Activated T-helper 2 cell treated with anti-CD3 and anti-CD28 coated beads, Interferon-gamma antibody, Interleukin-2, Interleukin-4, amounts not matched to agents 10 μg/mL and 5 μg/mL and 100 μg/mL, durations not matched to agents 14 hours and 24 hours and 36 hours (primary cell): Measurements from ENCODE around the gene PDE6G. TPM values are rescaled to one million over a fixed set of nuclear protein-coding genes. Genes with fewer than 3 reads are reported as not detected.
"Not testable (repeated sequence)": the region's sequence is repeated elsewhere in the genome, so short reads cannot be mapped to it uniquely, and the experiment has no call there.

Experiments
- DNase-seq: peaks from one replicate; pipeline ENCODE4 v3.0.0; 2021; ENCODE audit warnings: low spot score
- H3K27ac Mint-ChIP-seq: one replicate; pipeline ENCODE4 v1.8.0; 2021; ENCODE audit warnings: mixed read lengths
- H3K27me3 Mint-ChIP-seq: one replicate; pipeline ENCODE4 v1.8.0; 2021; ENCODE audit warnings: low read depth, mixed read lengths
- H3K36me3 Mint-ChIP-seq: one replicate; pipeline ENCODE4 v1.8.0; 2021; ENCODE audit warnings: low read depth, mixed read lengths
- H3K4me1 Mint-ChIP-seq: one replicate; pipeline ENCODE4 v1.8.0; 2021; ENCODE audit warnings: low read depth, mixed read lengths
- H3K4me3 Mint-ChIP-seq: one replicate; pipeline ENCODE4 v1.8.0; 2021; ENCODE audit warnings: low read depth, mild to moderate bottlenecking, moderate library complexity, mixed read lengths
- H3K9me3 Mint-ChIP-seq: one replicate; pipeline ENCODE4 v1.8.0; 2021; ENCODE audit warnings: mixed read lengths
- intact Hi-C: fragments of 100-400 bp; cut with micrococcal nuclease; formaldehyde crosslinking; loops from one replicate; pipeline ENCODE4 v1.15.1; 2023
- total RNA-seq: library from RNA; stranded (reverse); gene quantifications from 2 replicates; pipeline ENCODE4 v1.2.3, GENCODE V29; 2022

The PDE6G gene
- total RNA-seq, 1 donor from 2014 or later, result 15.4 TPM

DNA sequence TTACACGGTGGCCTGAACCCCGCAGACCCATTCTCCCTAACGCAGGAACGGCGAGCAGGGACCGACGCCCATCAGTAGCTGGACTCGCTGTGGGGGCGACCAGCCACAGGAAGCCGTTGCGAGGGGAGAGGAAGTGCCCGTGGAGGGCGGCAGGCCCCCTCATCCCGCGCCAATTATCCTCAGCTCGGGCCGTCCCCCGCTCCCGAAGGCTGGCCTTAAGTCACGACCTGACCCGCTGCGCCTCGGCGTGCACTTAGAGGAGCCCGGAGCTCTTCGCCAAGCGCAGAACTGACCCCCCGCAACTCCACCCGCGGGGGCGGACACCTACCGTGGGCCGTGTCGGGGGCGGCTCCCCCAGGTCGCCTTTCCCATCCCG, 26.9 kb upstream of the PDE6G start:
- intact Hi-C loops, result no loop called here

DNA sequence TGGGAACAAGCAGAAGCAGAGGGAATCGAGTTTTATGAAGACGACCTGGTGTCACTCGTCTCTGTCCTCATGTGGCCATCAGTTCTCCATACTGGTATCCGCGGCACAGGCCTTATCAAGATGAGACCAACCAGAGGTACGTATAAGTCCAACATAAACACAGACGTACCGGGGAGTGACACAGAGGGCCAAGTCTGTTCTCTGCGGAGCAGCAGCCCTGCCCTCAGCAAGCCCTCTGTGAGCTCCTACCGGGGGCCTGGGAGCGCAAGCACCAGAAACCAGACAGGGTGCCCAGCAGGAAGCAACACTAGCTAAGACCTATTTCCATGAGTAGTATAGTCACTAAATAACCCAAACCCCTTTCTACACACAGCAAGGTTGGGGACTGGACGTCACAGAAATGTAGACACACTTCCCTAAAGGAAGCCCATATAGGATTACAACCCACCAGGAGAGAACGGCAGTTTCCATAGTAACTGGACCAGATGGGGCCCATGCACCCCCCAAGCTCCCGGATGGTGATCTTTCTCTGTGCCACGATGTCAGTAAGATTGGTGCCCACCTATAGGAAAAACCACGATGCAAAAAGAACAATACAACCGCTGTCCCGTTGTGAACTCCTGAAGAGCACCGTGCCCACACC, 26.3 kb upstream of the PDE6G start:
- peaks cover 40% of the 10 kb centered on the region for H3K36me3 Mint-ChIP-seq
- H3K4me3 Mint-ChIP-seq, result peak overlapping the region; percentile 94
- H3K27ac Mint-ChIP-seq, result peak overlapping the region; percentile 46
- H3K9me3 Mint-ChIP-seq, result no peaks in the 10 kb centered on the region
- H3K4me1 Mint-ChIP-seq, result peaks cover 26% of the 10 kb centered on the region
- H3K27me3 Mint-ChIP-seq, result no peaks in the 10 kb centered on the region
- no peak for DNase-seq
- intact Hi-C loops, result no loop called here

More for the DNA sequence above, 26.9 kb upstream of the PDE6G start:
- peaks cover 43% of the 10 kb centered on the region for H3K36me3 Mint-ChIP-seq
- H3K27ac Mint-ChIP-seq, result peak overlapping the region; percentile 46
- no peak for DNase-seq
- H3K4me3 Mint-ChIP-seq, result peak overlapping the region; percentile 94
- H3K4me1 Mint-ChIP-seq, result peaks cover 26% of the 10 kb centered on the region
- H3K27me3 Mint-ChIP-seq, result no peaks in the 10 kb centered on the region
- no peaks in the 10 kb centered on the region for H3K9me3 Mint-ChIP-seq

- Mint-ChIP-seq H3K4me1 (peaks cover 26% of the 10 kb centered on the region), H3K9me3 (no peaks in the 10 kb centered on the region), H3K27ac (peak overlapping the region; percentile 4), H3K36me3 (peaks cover 30% of the 10 kb centered on the region), H3K4me3 (peak overlapping the region; percentile 8), H3K27me3 (no peaks in the 10 kb centered on the region)
- intact Hi-C loops, result no loop called here
- no peak for DNase-seq
Measured at GRCh38 chr17:81681672-81682071, 25.3 kb upstream of the PDE6G start.

DNA sequence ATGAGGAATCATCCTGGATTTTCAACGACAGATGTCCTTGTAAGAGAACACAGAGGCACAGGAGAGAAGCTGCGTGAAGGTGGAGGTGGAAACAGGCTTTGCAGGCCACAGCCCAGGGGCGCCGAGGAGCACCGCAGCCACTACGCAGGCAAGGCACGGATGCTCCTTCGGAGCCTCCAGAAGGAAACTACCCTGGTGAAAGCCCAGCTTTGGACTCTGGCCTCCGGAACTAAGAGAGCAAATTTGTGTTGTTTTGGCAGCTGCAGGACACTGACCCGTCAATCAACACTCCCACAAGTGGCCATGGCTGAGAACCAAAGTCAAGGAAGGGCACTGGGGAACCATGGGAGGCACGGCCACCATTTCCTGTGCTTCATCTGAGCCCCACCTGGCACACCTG, 23.8 kb upstream of the PDE6G start:
- Mint-ChIP-seq H3K36me3 (peaks cover 25% of the 10 kb centered on the region), H3K4me1 (peaks cover 23% of the 10 kb centered on the region), H3K9me3 (no peaks in the 10 kb centered on the region), H3K27me3 (no peaks in the 10 kb centered on the region), H3K27ac (no peak overlapping the region), H3K4me3 (no peak overlapping the region)
- no peak for DNase-seq
- intact Hi-C loops, result no loop called here

DNA sequence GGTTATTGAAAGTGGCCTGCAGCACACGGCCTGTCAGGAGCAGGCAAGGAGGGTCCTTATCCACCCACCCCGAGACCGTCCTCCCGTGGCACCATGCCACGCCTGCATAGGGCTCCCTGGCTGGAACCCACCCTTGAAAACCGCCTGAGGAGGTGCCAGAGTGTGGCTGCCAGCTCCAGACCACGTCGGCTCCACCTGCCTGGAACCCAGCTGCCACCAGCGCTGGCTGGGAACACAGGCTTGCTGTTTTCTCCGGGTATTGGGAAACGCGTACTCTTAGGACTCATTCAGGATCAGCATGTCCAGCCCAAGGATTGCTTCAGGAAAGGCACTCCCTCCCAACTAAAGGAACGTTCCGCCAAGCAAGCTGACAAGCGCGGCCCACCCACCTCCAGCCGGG, 20.6 kb upstream of the PDE6G start:
- no peaks in the 10 kb centered on the region for H3K9me3 Mint-ChIP-seq
- no peak for DNase-seq
- H3K4me1 Mint-ChIP-seq, result peaks cover 7% of the 10 kb centered on the region
- H3K4me3 Mint-ChIP-seq, result no peak overlapping the region
- H3K27me3 Mint-ChIP-seq, result no peaks in the 10 kb centered on the region
- intact Hi-C loops, result no loop called here
- peaks cover 32% of the 10 kb centered on the region for H3K36me3 Mint-ChIP-seq
- H3K27ac Mint-ChIP-seq, result no peak overlapping the region

DNA sequence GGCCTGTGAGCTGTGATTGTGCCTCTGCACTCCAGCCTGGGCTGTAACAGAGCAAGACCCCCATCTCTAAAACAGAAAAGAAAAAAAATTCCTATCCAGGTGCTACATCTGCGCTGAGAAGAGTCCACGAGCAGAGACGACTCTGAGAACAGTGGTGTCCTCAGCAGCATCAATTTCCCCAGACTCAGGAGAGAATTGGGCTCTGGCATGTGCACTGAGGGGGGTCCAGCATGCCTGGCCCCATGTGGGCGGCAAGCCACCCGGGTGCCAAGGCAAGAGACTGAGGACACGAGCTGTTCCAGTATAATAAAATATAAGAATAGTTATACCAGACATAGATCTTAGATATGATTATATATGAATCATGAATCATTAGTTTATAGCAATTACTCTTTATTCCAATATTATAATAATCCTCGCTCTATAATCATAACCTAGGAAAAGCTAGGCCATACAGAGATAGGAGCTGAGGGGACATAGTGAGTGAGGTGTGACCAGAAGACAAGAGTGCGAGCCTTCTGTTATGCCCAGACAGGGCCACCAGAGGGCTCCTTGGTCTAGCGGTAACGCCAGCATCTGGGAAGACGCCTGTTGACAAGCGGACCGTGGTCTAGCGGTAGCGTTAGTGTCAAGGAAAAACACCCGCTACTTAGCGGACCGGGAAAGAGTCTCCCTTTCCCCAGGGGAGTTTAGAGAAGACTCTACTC, 19.3 kb upstream of the PDE6G start:
- H3K27ac Mint-ChIP-seq, intact Hi-C loops: not testable (repeated sequence)

GRCh38 chr17:81673561-81674258, 17.4 kb upstream of the PDE6G start:
- peaks cover 47% of the 10 kb centered on the region for H3K36me3 Mint-ChIP-seq
- no peak overlapping the region for H3K4me3 Mint-ChIP-seq
- H3K27ac Mint-ChIP-seq, result no peak overlapping the region
- intact Hi-C loops, result no loop called here
- H3K4me1 Mint-ChIP-seq, result peaks cover 5% of the 10 kb centered on the region
- no peak for DNase-seq
- H3K9me3 Mint-ChIP-seq, result no peaks in the 10 kb centered on the region
- no peaks in the 10 kb centered on the region for H3K27me3 Mint-ChIP-seq

More for the DNA sequence above, 19.3 kb upstream of the PDE6G start:
- not testable (repeated sequence) for H3K4me1 Mint-ChIP-seq, H3K4me3 Mint-ChIP-seq, H3K27me3 Mint-ChIP-seq, H3K9me3 Mint-ChIP-seq, DNase-seq
- H3K36me3 Mint-ChIP-seq, result peaks cover 38% of the 10 kb centered on the region

DNA sequence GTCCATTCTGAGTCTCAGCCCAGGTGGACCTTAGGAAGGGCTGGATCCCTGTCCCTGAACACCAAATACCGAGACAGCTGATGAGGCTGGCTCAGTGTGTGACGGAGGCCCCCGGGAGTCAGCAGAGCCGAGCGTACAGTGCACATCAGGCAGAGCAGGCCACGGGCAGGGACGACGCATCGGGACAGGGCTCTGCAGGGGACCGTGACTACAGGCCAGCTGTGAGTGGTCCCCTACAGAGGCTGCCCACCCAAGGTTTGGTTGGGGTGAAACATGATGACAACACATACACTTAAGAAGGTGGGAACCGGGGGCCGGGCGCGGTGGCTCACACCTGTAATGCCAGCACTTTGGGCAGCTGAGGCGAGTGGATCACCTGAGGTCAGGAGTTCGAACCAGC, 16.6 kb upstream of the PDE6G start:
- H3K9me3 Mint-ChIP-seq, result no peaks in the 10 kb centered on the region
- H3K4me3 Mint-ChIP-seq, result no peak overlapping the region
- peaks cover 10% of the 10 kb centered on the region for H3K4me1 Mint-ChIP-seq
- H3K27me3 Mint-ChIP-seq, result no peaks in the 10 kb centered on the region
- H3K36me3 Mint-ChIP-seq, result peaks cover 52% of the 10 kb centered on the region
- intact Hi-C loops, result no loop called here
- no peak for DNase-seq
- H3K27ac Mint-ChIP-seq, result no peak overlapping the region

- peaks cover 14% of the 10 kb centered on the region for H3K4me1 Mint-ChIP-seq
- H3K27me3 Mint-ChIP-seq, result no peaks in the 10 kb centered on the region
- H3K4me3 Mint-ChIP-seq, result no peak overlapping the region
- H3K36me3 Mint-ChIP-seq, result peaks cover 56% of the 10 kb centered on the region
- DNase-seq, result no peak
- intact Hi-C loops, result no loop called here
- H3K9me3 Mint-ChIP-seq, result no peaks in the 10 kb centered on the region
- H3K27ac Mint-ChIP-seq, result no peak overlapping the region
Measured at GRCh38 chr17:81672504-81672903, 16.2 kb upstream of the PDE6G start.

GRCh38 chr17:81667754-81668153, 11.4 kb upstream of the PDE6G start:
- Mint-ChIP-seq H3K4me3 (peak overlapping the region; percentile 94), H3K36me3 (peaks cover 67% of the 10 kb centered on the region), H3K27me3 (no peaks in the 10 kb centered on the region), H3K9me3 (no peaks in the 10 kb centered on the region), H3K4me1 (peaks cover 27% of the 10 kb centered on the region), H3K27ac (peak overlapping the region; percentile 22)
- intact Hi-C loops, result loop anchor here (2.0 to 5.0 kb wide), 2 partner anchors 31 to 35 kb away; partner anchors contain the start of genes MRPL12, NPLOC4 and TSPAN10
- no peak for DNase-seq

DNA sequence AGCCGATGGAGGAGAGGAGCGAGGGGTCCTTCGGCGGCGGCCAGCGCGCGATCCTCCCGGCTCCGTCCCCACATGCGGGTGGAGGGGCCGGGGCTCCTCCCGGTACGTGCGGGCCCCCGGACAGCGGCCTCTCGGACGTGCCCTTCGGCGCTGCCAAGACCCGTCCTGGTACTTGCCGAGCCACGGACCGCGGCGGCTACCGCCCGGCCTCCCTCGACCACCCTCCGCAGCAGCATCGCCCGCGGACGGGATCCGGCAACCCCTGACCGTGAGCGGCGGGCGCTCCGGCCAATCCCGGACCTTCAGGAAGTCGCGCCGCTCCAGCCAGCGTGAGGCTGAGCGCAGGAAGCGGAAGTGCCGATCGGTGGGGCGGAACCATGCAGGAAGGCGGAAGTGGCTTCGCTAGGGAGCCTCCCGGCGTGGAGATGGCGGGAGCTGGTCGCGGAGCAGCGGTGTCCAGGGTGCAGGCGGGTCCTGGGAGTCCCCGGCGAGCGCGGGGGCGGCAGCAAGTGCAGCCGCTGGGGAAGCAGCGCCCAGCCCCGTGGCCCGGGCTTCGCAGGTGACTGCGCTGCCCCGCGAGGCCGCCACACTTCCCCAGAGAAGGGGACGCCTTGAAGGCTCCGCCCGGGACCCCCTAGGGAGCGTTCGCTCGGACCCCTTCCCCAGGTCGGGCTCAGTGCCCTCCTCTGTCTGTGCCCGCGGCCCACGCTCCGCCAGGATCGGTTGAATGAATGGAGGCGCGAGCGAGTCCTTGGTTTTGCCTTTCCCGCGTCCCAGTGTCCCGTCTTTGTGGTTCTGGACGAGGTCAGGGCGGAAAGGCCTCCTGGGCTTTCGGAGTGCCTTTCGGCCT, 10.2 kb upstream of the PDE6G start, which contains the start of the genes CCDC137 and OXLD1:
Gene CCDC137, plus strand, starts transcription at position 396 of the 850 bp plus-strand sequence. Its CDS starts 30 bp downstream, at position 426.
Gene OXLD1, minus strand, starts transcription at position 264 of the 850 bp plus-strand sequence. Its CDS starts 28 bp downstream, at position 236.
- Mint-ChIP-seq H3K27me3 (no peaks in the 10 kb centered on the region), H3K27ac (peak within 1 kb of the TSS; percentile 95), H3K36me3 (peaks cover 57% of the 10 kb centered on the region), H3K4me1 (peaks cover 29% of the 10 kb centered on the region), H3K9me3 (no peaks in the 10 kb centered on the region), H3K4me3 (peak within 1 kb of the TSS; percentile 94)
- DNase-seq, result peak; percentile 91
- intact Hi-C loops, result loop anchor here (2.0 to 5.0 kb wide), 2 partner anchors 30 to 36 kb away; partner anchors contain the start of genes MRPL12, NPLOC4 and TSPAN10

- no peaks in the 10 kb centered on the region for H3K9me3 Mint-ChIP-seq
- DNase-seq, result no peak
- no peaks in the 10 kb centered on the region for H3K27me3 Mint-ChIP-seq
- H3K4me1 Mint-ChIP-seq, result peaks cover 29% of the 10 kb centered on the region
- intact Hi-C loops, result loop anchor here (2.0 to 5.0 kb wide), 2 partner anchors 29 to 36 kb away; partner anchors contain the start of genes MRPL12, NPLOC4 and TSPAN10
- H3K4me3 Mint-ChIP-seq, result peak overlapping the region; percentile 94
- peaks cover 51% of the 10 kb centered on the region for H3K36me3 Mint-ChIP-seq
- peak overlapping the region; percentile 95 for H3K27ac Mint-ChIP-seq
Measured at GRCh38 chr17:81666092-81666341, 9.7 kb upstream of the PDE6G start.
